ENCODE data around the gene CACNG6. TPM values are rescaled to one million over a fixed set of nuclear protein-coding genes. Genes with fewer than 3 reads are reported as not detected.

CACNG6 gene
- total and polyA plus RNA-seq, 4 donors, result 2.4 to 8.6 (median 3.8) TPM

DNA sequence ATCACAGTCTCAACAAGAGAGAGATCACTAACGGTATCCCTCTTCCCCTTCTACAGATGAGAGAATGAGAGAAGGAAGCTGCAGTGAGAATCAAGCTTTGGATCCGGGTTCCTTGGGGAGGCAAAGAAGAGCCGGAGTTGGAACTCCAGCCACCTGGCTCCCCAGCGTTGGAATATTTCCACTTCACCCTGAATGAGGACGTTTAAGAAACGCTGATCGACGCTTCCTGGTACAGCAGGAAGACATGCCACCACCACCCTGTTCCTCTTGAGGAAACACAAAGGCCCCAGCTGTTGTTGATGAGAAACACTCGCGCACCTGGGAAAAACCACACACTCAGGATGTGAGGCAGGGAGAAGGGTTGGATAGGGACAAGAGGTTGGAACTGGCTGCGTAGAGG is 40.0 kb upstream of the CACNG6 start:
- ATAC-seq (ENCODE audit: insufficient read depth, low FRiP score) (no peak), DNase-seq (no peak)
- TF ChIP-seq, protein P1, sequence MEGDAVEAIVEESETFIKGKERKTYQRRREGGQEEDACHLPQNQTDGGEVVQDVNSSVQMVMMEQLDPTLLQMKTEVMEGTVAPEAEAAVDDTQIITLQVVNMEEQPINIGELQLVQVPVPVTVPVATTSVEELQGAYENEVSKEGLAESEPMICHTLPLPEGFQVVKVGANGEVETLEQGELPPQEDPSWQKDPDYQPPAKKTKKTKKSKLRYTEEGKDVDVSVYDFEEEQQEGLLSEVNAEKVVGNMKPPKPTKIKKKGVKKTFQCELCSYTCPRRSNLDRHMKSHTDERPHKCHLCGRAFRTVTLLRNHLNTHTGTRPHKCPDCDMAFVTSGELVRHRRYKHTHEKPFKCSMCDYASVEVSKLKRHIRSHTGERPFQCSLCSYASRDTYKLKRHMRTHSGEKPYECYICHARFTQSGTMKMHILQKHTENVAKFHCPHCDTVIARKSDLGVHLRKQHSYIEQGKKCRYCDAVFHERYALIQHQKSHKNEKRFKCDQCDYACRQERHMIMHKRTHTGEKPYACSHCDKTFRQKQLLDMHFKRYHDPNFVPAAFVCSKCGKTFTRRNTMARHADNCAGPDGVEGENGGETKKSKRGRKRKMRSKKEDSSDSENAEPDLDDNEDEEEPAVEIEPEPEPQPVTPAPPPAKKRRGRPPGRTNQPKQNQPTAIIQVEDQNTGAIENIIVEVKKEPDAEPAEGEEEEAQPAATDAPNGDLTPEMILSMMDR (IDR thresholded peaks at IDR 0.05; ENCODE audit: control extremely low read depth, extremely low read depth), result no peak
- H3K27ac ChIP-seq (ENCODE audit: low read depth in 1 of 2, low read length in 1 of 2), result no peak overlapping the region
- H3K4me1 ChIP-seq (ENCODE audit: control insufficient read depth in 5 of 5, insufficient read depth in 5 of 5, low read length in 5 of 5), result no peaks in the 10 kb centered on the region
- no peak overlapping the region for H3K4me3 ChIP-seq
- peaks cover 0 to 8% (median 0%) of the 10 kb centered on the region in 4 donors for H3K9me3 ChIP-seq (ENCODE audit: control insufficient read depth in 4 of 4, insufficient read depth in 3 of 4, low read length in 3 of 4)
- peaks cover 0 to 12% (median 7%) of the 10 kb centered on the region in 3 donors for H3K27me3 ChIP-seq (ENCODE audit: control insufficient read depth in 3 of 3, insufficient read depth in 3 of 3, low read length in 2 of 3)
- no peaks in the 10 kb centered on the region for H3K36me3 ChIP-seq (ENCODE audit: control insufficient read depth in 4 of 4, insufficient read depth in 4 of 4, low read length in 4 of 4)
- H3K9ac ChIP-seq (ENCODE audit: insufficient read depth in 1 of 2, low read length in 2 of 2), result no peak overlapping the region
- 24 to 30% methylated on average over 11 of the region's 11 CpGs for WGBS, 2 donors

DNA sequence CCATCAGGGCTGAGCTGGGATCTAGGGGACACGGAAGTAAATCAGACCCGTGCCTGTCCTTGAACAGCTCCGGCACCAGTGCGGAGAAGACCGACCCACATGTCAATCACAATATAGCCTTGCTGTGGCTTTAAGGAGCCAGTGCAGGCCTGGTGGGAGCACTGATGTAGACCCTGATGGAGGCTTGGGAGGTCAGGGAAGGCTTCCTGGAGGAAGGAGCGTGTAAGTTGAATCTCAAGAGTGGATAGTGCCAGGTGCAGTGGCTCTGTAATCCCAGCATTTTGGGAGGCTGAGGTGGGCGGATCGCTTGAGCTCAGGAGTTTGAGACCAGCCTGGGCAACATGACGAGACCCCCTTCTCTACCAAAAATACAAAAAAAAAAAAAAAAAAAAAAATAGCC is 39.5 kb upstream of the CACNG6 start:
- ATAC-seq (ENCODE audit: insufficient read depth, low FRiP score) (no peak), DNase-seq (no peak)
- Histone ChIP-seq H3K4me1 (ENCODE audit: control insufficient read depth in 5 of 5, insufficient read depth in 5 of 5, low read length in 5 of 5) (no peaks in the 10 kb centered on the region), H3K36me3 (ENCODE audit: control insufficient read depth in 4 of 4, insufficient read depth in 4 of 4, low read length in 4 of 4) (no peaks in the 10 kb centered on the region), H3K27ac (ENCODE audit: low read depth in 1 of 2, low read length in 1 of 2) (no peak overlapping the region), H3K9ac (ENCODE audit: insufficient read depth in 1 of 2, low read length in 2 of 2) (no peak overlapping the region), H3K27me3 (ENCODE audit: control insufficient read depth in 3 of 3, insufficient read depth in 3 of 3, low read length in 2 of 3) (peaks cover 0 to 12% (median 7%) of the 10 kb centered on the region in 3 donors), H3K4me3 (no peak overlapping the region), H3K9me3 (ENCODE audit: control insufficient read depth in 4 of 4, insufficient read depth in 3 of 4, low read length in 3 of 4) (peaks cover 0 to 8% (median 0%) of the 10 kb centered on the region in 4 donors)
- TF ChIP-seq, protein P1 (IDR thresholded peaks at IDR 0.05; ENCODE audit: control extremely low read depth, extremely low read depth), result no peak
- whole genome bisulfite sequencing, 2 donors, result 78 to 89% methylated on average over 9 of the region's 9 CpGs

DNA sequence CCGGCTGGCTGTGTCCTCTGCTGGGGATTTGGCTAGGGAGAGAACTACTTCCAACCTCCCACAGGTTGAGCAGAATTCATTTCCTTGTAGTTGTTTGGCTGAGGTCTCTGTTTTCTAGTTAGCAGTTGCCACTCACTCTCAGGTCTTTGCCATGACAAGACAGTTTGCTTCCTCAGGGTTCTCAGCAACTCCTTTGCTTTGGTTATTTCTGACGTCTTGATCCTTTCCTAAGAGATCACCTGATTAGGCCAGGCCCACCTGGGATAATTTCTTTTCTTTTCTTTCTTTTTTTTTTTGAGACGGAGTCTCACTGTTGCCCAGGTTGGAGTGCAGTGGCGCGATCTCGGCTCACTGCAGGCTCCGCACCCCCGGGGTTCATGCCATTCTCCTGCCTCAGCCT is 38.1 kb upstream of the CACNG6 start:
- H3K27ac ChIP-seq (ENCODE audit: low read depth in 1 of 2, low read length in 1 of 2), result no peak overlapping the region
- H3K9ac ChIP-seq (ENCODE audit: insufficient read depth in 1 of 2, low read length in 2 of 2), result no peak overlapping the region
- no peak overlapping the region for H3K4me3 ChIP-seq
- H3K27me3 ChIP-seq (ENCODE audit: control insufficient read depth in 3 of 3, insufficient read depth in 3 of 3, low read length in 2 of 3), result peaks cover 0 to 24% (median 17%) of the 10 kb centered on the region in 3 donors
- no peaks in the 10 kb centered on the region for H3K4me1 ChIP-seq (ENCODE audit: control insufficient read depth in 5 of 5, insufficient read depth in 5 of 5, low read length in 5 of 5)
- DNase-seq, result no peak
- ATAC-seq (ENCODE audit: insufficient read depth, low FRiP score), result no peak
- H3K36me3 ChIP-seq (ENCODE audit: control insufficient read depth in 4 of 4, insufficient read depth in 4 of 4, low read length in 4 of 4), result no peaks in the 10 kb centered on the region
- peaks cover 0 to 8% (median 0%) of the 10 kb centered on the region in 4 donors for H3K9me3 ChIP-seq (ENCODE audit: control insufficient read depth in 4 of 4, insufficient read depth in 3 of 4, low read length in 3 of 4)
- TF ChIP-seq, protein P1 (IDR thresholded peaks at IDR 0.05; ENCODE audit: control extremely low read depth, extremely low read depth), result no peak
- 89 to 95% methylated on average over 8 of the region's 8 CpGs for whole genome bisulfite sequencing, 2 donors

All from lung (tissue), 12 donors.